Common myeloid progenitor, CD34-positive (primary cell): ENCODE measurements around the gene EFNA3.
A peak's percentile ranks its signal among the peaks of the same experiment; 100 is the strongest.

Source experiments
- CTCF ChIA-PET: fragments of 350-600 bp; sonication (Branson Sonifier 250); formaldehyde crosslinking; loops from one replicate; lab custom pipeline; 2021; ENCODE audit warnings: antibody characterized with exemption; lab: Charles Lee
- POLR2A ChIA-PET: fragments of 350-600 bp; sonication (Branson Sonifier 250); formaldehyde crosslinking; loops from one replicate; lab custom pipeline; 2021; ENCODE audit warnings: antibody characterized with exemption; lab: Charles Lee
- DNase-seq, 3 donors: peaks; one replicate each; pipeline versions ENCODE4 v3.0.0 to v3.0.0-alpha.2; 2013
- H3K27ac ChIP-seq, 2 experiments: 1 replicate in 1 of 2; 2 replicates in 1 of 2; pipeline ENCODE4 v1.7.0; 2013; ENCODE audit warnings: inconsistent platforms in 2 of 2, low read length in 2 of 2, mild to moderate bottlenecking in 2 of 2, low read depth in 1 of 2, moderate library complexity in 1 of 2; ENCODE audit not compliant: severe bottlenecking in 2 of 2, insufficient read depth in 1 of 2, poor library complexity in 1 of 2
- H3K27me3 ChIP-seq, 5 experiments: replicated peaks in 2 of 5; 1 replicate in 3 of 5; 2 replicates in 2 of 5; pipeline versions ENCODE4 v1.6.1 to v1.7.0; 2013; ENCODE audit warnings: low read length in 4 of 5, mild to moderate bottlenecking in 2 of 5, moderate library complexity in 2 of 5, inconsistent platforms in 1 of 5; ENCODE audit not compliant: insufficient read depth in 5 of 5, control insufficient read depth in 4 of 5
- H3K36me3 ChIP-seq, 4 experiments: 1 replicate in 2 of 4; 2 replicates in 2 of 4; pipeline versions ENCODE4 v1.6.1 to v1.7.0; 2013; ENCODE audit warnings: low read length in 3 of 4, control low read depth in 1 of 4, mild to moderate bottlenecking in 1 of 4; ENCODE audit not compliant: control insufficient read depth in 4 of 4, insufficient read depth in 4 of 4
- H3K4me1 ChIP-seq, 4 experiments: 1 replicate in 3 of 4; 2 replicates in 1 of 4; pipeline versions ENCODE4 v1.6.1 to v1.7.1; 2013; ENCODE audit warnings: low read length in 3 of 4, mild to moderate bottlenecking in 3 of 4, control low read depth in 1 of 4, inconsistent platforms in 1 of 4, moderate library complexity in 1 of 4; ENCODE audit not compliant: control insufficient read depth in 4 of 4, insufficient read depth in 4 of 4; ENCODE audit errors: control extremely low read depth in 1 of 4
- H3K4me3 ChIP-seq, 7 experiments: 1 replicate in 4 of 7; 2 replicates in 3 of 7; pipeline versions ENCODE4 v1.5.1 to v1.7.0; 2013; ENCODE audit warnings: mild to moderate bottlenecking in 7 of 7, low read length in 6 of 7, moderate library complexity in 6 of 7, inconsistent platforms in 2 of 7, low read depth in 2 of 7, control low read depth in 1 of 7; ENCODE audit not compliant: insufficient read depth in 4 of 7, control insufficient read depth in 1 of 7; ENCODE audit errors: extremely low read depth in 1 of 7
- H3K9me3 ChIP-seq, 5 experiments: 1 replicate in 4 of 5; 2 replicates in 1 of 5; pipeline versions ENCODE4 v1.6.1 to v1.7.1; 2013; ENCODE audit warnings: low read length in 4 of 5, mild to moderate bottlenecking in 2 of 5, inconsistent platforms in 1 of 5, low read depth in 1 of 5, moderate library complexity in 1 of 5; ENCODE audit not compliant: control insufficient read depth in 4 of 5, insufficient read depth in 2 of 5; ENCODE audit errors: control extremely low read depth in 1 of 5
- WGBS: methylation state at CpG from one replicate; pipeline ENCODE4 v1.1.5; 2013; ENCODE audit not compliant: insufficient coverage; 5-methylcytosine and 5-hydroxymethylcytosine counted together

The EFNA3 gene

DNA sequence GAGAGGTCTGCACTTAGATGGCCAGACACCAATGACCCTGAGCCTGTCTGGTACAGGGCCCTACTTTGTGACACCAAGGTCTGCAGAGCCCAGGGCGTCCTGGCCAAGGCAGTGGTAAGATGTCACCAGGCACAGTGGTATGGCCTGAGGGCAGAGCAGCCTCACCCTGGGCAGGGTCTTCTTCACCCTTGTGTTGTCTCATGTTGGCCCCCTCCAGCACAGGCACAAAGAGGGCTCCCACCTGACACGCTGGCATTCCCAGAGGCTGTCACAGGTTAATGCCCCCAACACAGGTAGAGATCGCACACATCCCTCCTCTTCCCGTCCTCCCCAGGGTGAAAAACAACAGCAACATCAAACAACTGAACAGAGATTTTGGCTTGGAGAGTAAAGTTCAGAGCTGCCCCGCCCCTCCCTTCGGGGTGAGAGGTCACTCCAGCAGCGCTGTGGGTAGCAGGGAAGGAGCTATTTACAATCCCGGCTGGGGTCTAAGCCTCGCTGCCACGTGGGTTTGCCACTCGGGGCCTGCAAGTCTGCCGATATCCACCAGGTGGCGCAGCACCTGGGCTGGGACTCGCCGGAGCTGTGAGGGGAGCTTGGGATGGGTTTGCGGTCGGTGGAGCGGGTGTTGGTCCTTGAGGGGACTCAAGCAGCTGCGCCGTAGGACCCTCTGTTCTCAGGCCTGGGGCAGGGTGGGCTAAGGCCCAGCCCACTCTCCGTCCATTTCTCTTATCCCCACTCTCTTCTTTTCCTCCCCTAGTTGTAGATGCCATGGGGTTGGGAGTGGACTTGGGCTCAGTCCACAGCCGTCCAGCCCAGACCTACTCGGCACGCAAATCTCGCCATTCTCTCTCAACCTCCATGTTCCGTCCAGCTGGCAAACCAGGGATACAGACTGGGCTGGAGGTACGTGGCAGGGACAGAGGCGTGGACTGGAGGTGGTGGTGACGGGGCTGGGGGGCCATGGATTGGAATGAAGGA, 12.7 kb downstream of the EFNA3 start:
- 34% methylated on average over 28 of the region's 29 CpGs for WGBS
- Histone ChIP-seq H3K27me3 (no peaks in the 10 kb centered on the region), H3K9me3 (no peaks in the 10 kb centered on the region), H3K4me1 (peaks cover 0 to 28% (median 26%) of the 10 kb centered on the region in 4 experiments), H3K4me3 (no peak overlapping the region), H3K36me3 (no peaks in the 10 kb centered on the region), H3K27ac (no peak overlapping the region)
- peak; percentile 79 to 85 (median 80) for DNase-seq
- ChIA-PET CTCF (interaction anchor here (0.6 to 6.8 kb wide), 30 partner anchors 9 to 160 kb away, joined by 3 to 258 read pairs (median 5); partner anchors contain the start of genes EFNA1, EFNA4, KRTCAP2 and SLC50A1), POLR2A (interaction anchor here (0.6 to 1.1 kb wide), 2 partner anchors 21 to 37 kb away, joined by 4 read pairs; no protein-coding TSS in a partner anchor)

DNA sequence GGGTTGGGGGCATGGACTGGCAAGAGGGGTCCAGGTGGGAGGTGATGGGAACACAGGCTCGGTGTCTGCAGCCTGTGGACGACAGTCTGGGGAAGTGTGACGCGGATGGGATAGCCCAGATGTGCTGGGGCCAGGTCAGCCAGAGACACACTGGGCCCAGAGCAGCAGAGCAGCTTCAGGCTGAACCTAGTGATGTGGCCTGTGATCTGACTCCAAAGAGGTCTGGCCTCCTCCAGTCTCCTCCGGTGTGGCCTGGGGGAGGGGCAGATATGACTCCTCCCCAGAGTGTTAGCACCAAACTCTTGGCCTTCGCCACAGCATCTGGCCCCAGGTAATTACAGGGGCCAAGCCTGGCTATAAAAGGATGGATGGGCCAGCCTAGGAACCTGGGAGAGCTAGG, 13.5 kb downstream of the EFNA3 start:
- H3K9me3 ChIP-seq = no peaks in the 10 kb centered on the region
- H3K27ac ChIP-seq = no peak overlapping the region
- no peaks in the 10 kb centered on the region for H3K36me3 ChIP-seq
- no peak for DNase-seq
- POLR2A ChIA-PET = interaction anchor here (1.1 kb wide), 1 partner anchor 36 kb away, joined by 4 read pairs; no protein-coding TSS in a partner anchor
- CTCF ChIA-PET = interaction anchor here (0.9 to 6.8 kb wide), 26 partner anchors 9 to 159 kb away, joined by 3 to 258 read pairs (median 5); partner anchors contain the start of genes EFNA1, EFNA4, KRTCAP2 and SLC50A1
- WGBS = 97% methylated on average over 6 of the region's 6 CpGs
- H3K4me1 ChIP-seq = peaks cover 0 to 20% (median 18%) of the 10 kb centered on the region in 4 experiments
- no peaks in the 10 kb centered on the region for H3K27me3 ChIP-seq
- H3K4me3 ChIP-seq = no peak overlapping the region

DNA sequence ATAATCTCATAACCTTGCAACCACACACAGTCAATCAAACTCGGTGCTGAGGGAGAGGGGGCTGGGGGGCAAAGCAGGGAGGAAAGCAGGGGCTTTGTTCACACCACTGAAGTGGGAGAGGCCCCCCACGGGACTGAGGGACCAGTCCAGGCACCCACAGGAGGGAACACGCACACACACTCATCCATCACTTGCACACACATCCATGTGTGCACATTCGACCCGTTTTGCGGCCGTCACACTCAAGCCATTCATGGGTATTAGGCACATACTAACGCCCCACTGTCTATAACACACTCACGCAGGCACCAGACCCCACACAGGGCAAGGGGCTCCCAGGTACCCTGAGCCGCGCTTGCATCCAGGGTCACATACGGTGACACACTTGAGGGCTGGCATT, 14.0 kb downstream of the EFNA3 start:
- Histone ChIP-seq H3K4me3 (no peak overlapping the region), H3K4me1 (peaks cover 0 to 19% (median 15%) of the 10 kb centered on the region in 4 experiments), H3K36me3 (no peaks in the 10 kb centered on the region), H3K9me3 (no peaks in the 10 kb centered on the region), H3K27ac (no peak overlapping the region), H3K27me3 (no peaks in the 10 kb centered on the region)
- ChIA-PET POLR2A (no interaction called here), CTCF (interaction anchor here (1.1 to 6.8 kb wide), 8 partner anchors 11 to 159 kb away, joined by 3 to 258 read pairs (median 10); partner anchors contain the start of genes EFNA1, KRTCAP2, SLC50A1 and TRIM46)
- WGBS = 88% methylated on average over 5 of the region's 12 CpGs
- no peak for DNase-seq

DNA sequence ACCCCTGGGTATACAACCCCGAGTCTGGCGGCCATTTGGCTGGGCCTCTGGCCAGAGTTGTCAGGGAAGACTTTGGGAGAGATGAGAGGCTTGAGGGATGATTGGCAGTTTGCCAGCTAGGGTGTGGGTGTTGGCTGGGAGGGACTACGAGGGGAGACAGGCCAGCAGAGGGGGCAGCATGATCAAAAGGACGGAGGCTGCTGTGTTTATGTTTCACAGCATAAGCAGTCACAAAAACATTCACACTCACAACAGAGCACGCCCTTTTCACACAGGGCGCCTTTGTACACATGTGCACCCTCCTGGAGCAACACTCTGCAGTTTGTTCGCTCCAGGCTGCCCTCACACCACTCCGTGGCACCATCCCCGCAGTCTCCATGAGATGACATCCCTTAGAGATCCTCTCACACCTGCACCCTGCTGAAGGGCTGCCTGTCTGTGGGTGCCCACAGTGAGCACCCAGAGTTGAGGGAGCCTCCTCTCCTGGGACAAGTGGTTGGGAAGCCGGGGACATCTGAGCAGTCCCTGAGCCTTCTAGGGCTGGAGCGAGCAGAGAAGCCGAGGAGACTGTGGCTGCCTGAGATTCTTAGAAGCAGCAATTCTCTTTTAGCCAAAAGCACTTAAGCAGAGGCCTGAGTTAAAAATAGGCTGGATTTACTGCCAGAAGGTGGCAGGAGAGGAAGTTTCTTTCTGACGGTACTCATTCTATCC, 15.4 kb downstream of the EFNA3 start:
- Histone ChIP-seq H3K36me3 (no peaks in the 10 kb centered on the region), H3K27me3 (no peaks in the 10 kb centered on the region), H3K4me1 (peaks cover 0 to 19% (median 15%) of the 10 kb centered on the region in 4 experiments), H3K4me3 (no peak overlapping the region), H3K27ac (no peak overlapping the region), H3K9me3 (no peaks in the 10 kb centered on the region)
- CTCF ChIA-PET = interaction anchor here (0.6 to 6.8 kb wide), 9 partner anchors 9 to 77 kb away, joined by 3 to 258 read pairs (median 17); partner anchors contain the start of genes EFNA1, EFNA4, KRTCAP2 and TRIM46
- WGBS = 52% methylated on average over 11 of the region's 13 CpGs
- peak in 2 of 3 donors; percentile 70 to 74 for DNase-seq
- POLR2A ChIA-PET = no interaction called here

DNA sequence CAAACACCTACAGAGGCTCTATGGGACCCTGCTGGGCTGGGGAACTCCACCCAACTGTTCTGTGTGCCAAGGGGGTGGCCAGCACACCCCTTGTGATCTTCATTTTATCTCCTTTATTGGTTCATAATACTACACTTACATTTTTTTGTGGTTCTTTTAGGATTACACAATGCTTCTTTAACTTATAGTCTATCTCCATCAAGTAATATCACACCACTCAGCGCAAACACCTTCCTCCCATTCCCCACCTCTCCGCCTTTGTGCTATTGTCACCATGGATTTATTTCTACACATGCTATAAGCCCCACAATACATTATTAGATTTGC, 15.9 kb downstream of the EFNA3 start:
- Histone ChIP-seq H3K4me1 (peaks cover 0 to 19% (median 15%) of the 10 kb centered on the region in 4 experiments), H3K27me3 (no peaks in the 10 kb centered on the region), H3K9me3 (no peaks in the 10 kb centered on the region), H3K36me3 (no peaks in the 10 kb centered on the region), H3K27ac (no peak overlapping the region), H3K4me3 (no peak overlapping the region)
- ChIA-PET POLR2A (no interaction called here), CTCF (interaction anchor here (0.7 to 6.7 kb wide), 14 partner anchors 9 to 83 kb away, joined by 3 to 79 read pairs (median 6); partner anchors contain the start of genes EFNA1, EFNA4 and KRTCAP2)
- WGBS = 54% methylated on average over 2 of the region's 2 CpGs
- no peak for DNase-seq

DNA sequence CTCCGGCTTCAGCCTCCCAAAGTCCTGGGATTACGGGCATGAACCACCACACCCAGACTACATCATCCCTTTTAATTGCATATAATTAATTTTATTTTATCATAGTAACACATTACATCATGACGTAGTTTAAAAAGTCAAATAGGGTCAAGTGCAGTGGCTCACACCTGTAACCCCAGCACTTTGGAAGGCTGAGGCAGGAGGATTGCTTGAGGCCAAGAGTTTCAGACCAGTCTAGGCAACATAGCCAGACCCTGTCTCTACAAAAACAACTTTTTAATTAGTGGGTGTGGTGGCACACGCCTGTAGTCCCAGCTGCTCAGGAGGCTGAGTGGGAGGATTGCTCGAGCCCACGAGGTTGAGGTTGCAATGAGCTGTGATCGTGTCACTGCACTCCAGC, 20.7 kb downstream of the EFNA3 start:
- no peak for DNase-seq
- H3K27ac ChIP-seq = no peak overlapping the region
- no peaks in the 10 kb centered on the region for H3K9me3 ChIP-seq
- CTCF ChIA-PET = interaction anchor here (0.9 to 6.7 kb wide), 6 partner anchors 12 to 75 kb away, joined by 3 to 79 read pairs (median 6); no protein-coding TSS in a partner anchor
- H3K4me1 ChIP-seq = peaks cover 0 to 24% (median 15%) of the 10 kb centered on the region in 4 experiments
- WGBS = 82% methylated on average over 5 of the region's 7 CpGs
- POLR2A ChIA-PET = no interaction called here
- H3K4me3 ChIP-seq = no peak overlapping the region
- H3K27me3 ChIP-seq = no peaks in the 10 kb centered on the region
- H3K36me3 ChIP-seq = no peaks in the 10 kb centered on the region
